HepG2 (cell line): ENCODE results near the gene EEIG1. TPM values are rescaled to one million over a fixed set of nuclear protein-coding genes. Genes with fewer than 3 reads are reported as not detected.
A peak's percentile ranks its signal among the peaks of the same experiment; 100 is the strongest.

Experiments used
- ATF7-NPFF ChIP-seq: sonication (generic); formaldehyde crosslinking; IDR thresholded peaks from 2 replicates; pipeline ENCODE4 v1.8.1; 2023; ENCODE audit warnings: mild to moderate bottlenecking, low read depth, missing genetic modification reagents, moderate library complexity
- FOXK1 ChIP-seq: sonication (generic); formaldehyde crosslinking; IDR thresholded peaks from 2 replicates; pipeline ENCODE4 v1.4.0; 2020; ENCODE audit warnings: low read depth, missing genetic modification reagents, borderline replicate concordance
- POLR2AphosphoS5 ChIP-seq: IDR thresholded peaks from 2 replicates; pipeline ENCODE4 v1.6.1; 2012; ENCODE audit warnings: low read depth, low read length
- RBFOX2 ChIP-seq: fragments of 200-400 bp; formaldehyde crosslinking; IDR thresholded peaks from 2 replicates; pipeline ENCODE4 v1.6.1; 2017; ENCODE audit warnings: low read depth, mild to moderate bottlenecking, low read length
- THAP11 ChIP-seq: IDR thresholded peaks from 2 replicates; pipeline ENCODE4 v1.6.1; 2016; ENCODE audit warnings: missing biosample characterization, missing genetic modification reagents
- ZNF672 ChIP-seq: sonication (generic); formaldehyde crosslinking; IDR thresholded peaks from 2 replicates; pipeline ENCODE4 v1.8.1; 2022; ENCODE audit warnings: missing genetic modification reagents
- polyA plus RNA-seq, 8 experiments: library from polyadenylated mRNA; depleted of rRNA in 3 of 8; stranded (reverse) in 7 of 8; unstranded in 1 of 8; fragments of >200 nt; fragmentation: Illumina TruSeq in 4 of 8; extraction: Trizol in 4 of 8; gene quantifications; 2 replicates each; pipeline versions ENCODE4 v1.2.1 to v1.2.3, GENCODE V29; 2011 to 2016; ENCODE audit warnings: low read depth in 4 of 8, missing spikeins in 1 of 8, mixed read lengths in 1 of 8; ENCODE audit not compliant: insufficient read depth in 1 of 8
- total RNA-seq, 5 experiments: library from RNA; depleted of rRNA; stranded (reverse); fragments of >200 nt; fragmentation: Illumina TruSeq; extraction: Trizol; gene quantifications; 2 replicates each; pipeline ENCODE4 v1.2.3, GENCODE V29; 2016; ENCODE audit warnings: low read depth in 1 of 5
- TF ChIP-seq, protein P1 (sequence below): sonication (generic); formaldehyde crosslinking; IDR thresholded peaks from 2 replicates; pipeline ENCODE4 v1.4.0; 2020; ENCODE audit warnings: missing genetic modification reagents
- TF ChIP-seq, protein P2 (sequence below): sonication (generic); formaldehyde crosslinking; IDR thresholded peaks from 2 replicates; pipeline ENCODE4 v1.9.0; 2021; ENCODE audit warnings: missing genetic modification reagents, mild to moderate bottlenecking, borderline replicate concordance
- TF ChIP-seq, protein P3 (sequence below): sonication (generic); formaldehyde crosslinking; IDR thresholded peaks from 2 replicates; pipeline ENCODE4 v1.8.1; 2023; ENCODE audit warnings: missing genetic modification reagents, inconsistent platforms, borderline replicate concordance
- TF ChIP-seq, protein P4 (sequence below): sonication (generic); formaldehyde crosslinking; conservative IDR thresholded peaks from 2 replicates; pipeline ENCODE4 v1.4.0; 2020; ENCODE audit warnings: missing genetic modification reagents
- TF ChIP-seq, protein P5 (sequence below): IDR thresholded peaks from 2 replicates; pipeline ENCODE4 v1.6.1; 2016; ENCODE audit warnings: low read depth, control low read depth
- TF ChIP-seq, protein P6 (sequence below): sonication (generic); formaldehyde crosslinking; IDR thresholded peaks from 2 replicates; pipeline ENCODE4 v1.5.0; 2020; ENCODE audit warnings: mild to moderate bottlenecking, missing genetic modification reagents, borderline replicate concordance

EEIG1 gene
- total and polyA plus RNA-seq, 2 of the 13 experiments (the other 11 are each of a cell fraction or from before 2014, with no cell fraction given), result 16.6 to 25.2 TPM

DNA sequence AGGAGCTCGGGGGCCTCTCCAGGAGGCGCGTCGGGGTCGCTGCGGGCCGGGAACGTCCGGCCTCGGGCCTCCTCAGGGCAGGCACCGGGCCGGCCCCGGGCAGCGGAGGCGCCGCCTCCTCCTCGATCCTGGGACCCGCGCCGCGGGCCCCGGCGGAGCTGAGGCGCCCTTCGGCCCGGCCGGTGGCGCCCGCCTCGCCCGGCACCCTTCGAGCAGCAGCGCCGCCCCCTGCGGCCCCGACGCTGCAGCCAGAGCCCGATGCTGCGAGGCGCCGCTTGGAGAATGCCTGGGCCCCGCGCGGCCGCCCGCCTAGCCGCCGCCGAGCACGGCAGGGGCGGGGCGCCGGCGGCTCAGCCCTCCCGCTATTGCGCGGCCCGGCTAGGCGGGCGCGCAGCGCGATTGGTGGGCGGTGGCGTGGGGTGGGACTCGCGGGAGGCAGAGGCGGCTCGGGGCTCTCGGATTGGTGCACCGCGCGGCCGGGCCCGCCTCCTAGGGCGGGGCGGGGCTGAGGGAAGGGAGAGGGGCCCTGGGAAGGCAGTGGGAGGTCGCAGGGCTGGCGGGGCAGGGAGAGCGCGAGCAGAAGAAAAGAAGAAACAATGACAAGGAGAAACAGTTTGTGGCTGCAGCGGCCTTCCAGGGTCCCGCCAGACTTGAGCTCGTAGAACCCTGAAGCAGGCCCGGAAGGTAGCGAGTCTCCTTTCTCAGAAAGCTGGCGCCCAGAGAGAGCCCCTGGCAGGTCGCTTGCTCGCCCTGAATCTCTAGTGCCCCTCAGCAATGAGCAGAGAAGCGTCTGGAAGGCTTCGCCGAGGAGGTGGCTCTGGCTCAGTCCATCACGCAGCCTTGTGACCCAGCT, at the start of gene EEIG1 (continued):
- TF ChIP-seq, protein P1, sequence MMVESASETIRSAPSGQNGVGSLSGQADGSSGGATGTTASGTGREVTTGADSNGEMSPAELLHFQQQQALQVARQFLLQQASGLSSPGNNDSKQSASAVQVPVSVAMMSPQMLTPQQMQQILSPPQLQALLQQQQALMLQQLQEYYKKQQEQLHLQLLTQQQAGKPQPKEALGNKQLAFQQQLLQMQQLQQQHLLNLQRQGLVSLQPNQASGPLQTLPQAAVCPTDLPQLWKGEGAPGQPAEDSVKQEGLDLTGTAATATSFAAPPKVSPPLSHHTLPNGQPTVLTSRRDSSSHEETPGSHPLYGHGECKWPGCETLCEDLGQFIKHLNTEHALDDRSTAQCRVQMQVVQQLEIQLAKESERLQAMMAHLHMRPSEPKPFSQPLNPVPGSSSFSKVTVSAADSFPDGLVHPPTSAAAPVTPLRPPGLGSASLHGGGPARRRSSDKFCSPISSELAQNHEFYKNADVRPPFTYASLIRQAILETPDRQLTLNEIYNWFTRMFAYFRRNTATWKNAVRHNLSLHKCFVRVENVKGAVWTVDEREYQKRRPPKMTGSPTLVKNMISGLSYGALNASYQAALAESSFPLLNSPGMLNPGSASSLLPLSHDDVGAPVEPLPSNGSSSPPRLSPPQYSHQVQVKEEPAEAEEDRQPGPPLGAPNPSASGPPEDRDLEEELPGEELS (CRISPR knock-in tag), result no peak
- TF ChIP-seq, protein P2, sequence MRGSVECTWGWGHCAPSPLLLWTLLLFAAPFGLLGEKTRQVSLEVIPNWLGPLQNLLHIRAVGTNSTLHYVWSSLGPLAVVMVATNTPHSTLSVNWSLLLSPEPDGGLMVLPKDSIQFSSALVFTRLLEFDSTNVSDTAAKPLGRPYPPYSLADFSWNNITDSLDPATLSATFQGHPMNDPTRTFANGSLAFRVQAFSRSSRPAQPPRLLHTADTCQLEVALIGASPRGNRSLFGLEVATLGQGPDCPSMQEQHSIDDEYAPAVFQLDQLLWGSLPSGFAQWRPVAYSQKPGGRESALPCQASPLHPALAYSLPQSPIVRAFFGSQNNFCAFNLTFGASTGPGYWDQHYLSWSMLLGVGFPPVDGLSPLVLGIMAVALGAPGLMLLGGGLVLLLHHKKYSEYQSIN, result no peak
- TF ChIP-seq THAP11 (peak; percentile 46), POLR2AphosphoS5 (peak; percentile 85), RBFOX2 (peak; percentile 65), ZNF672 (CRISPR knock-in tag) (no peak), ATF7-NPFF (CRISPR knock-in tag) (0 out of 2 replicates have a peak, but pooled peaks have one; percentile 48), FOXK1 (CRISPR knock-in tag) (0 out of 2 replicates have a peak, but pooled peaks have one; percentile 27)
- TF ChIP-seq, protein P3, sequence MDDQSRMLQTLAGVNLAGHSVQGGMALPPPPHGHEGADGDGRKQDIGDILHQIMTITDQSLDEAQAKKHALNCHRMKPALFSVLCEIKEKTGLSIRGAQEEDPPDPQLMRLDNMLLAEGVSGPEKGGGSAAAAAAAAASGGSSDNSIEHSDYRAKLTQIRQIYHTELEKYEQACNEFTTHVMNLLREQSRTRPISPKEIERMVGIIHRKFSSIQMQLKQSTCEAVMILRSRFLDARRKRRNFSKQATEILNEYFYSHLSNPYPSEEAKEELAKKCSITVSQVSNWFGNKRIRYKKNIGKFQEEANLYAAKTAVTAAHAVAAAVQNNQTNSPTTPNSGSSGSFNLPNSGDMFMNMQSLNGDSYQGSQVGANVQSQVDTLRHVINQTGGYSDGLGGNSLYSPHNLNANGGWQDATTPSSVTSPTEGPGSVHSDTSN (CRISPR knock-in tag), result 0 out of 2 replicates have a peak, but pooled peaks have one; percentile 72
- TF ChIP-seq, protein P4, sequence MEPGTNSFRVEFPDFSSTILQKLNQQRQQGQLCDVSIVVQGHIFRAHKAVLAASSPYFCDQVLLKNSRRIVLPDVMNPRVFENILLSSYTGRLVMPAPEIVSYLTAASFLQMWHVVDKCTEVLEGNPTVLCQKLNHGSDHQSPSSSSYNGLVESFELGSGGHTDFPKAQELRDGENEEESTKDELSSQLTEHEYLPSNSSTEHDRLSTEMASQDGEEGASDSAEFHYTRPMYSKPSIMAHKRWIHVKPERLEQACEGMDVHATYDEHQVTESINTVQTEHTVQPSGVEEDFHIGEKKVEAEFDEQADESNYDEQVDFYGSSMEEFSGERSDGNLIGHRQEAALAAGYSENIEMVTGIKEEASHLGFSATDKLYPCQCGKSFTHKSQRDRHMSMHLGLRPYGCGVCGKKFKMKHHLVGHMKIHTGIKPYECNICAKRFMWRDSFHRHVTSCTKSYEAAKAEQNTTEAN (CRISPR knock-in tag), result 0 out of 2 replicates have a peak, but pooled peaks have one; percentile 59
- TF ChIP-seq, protein P5, sequence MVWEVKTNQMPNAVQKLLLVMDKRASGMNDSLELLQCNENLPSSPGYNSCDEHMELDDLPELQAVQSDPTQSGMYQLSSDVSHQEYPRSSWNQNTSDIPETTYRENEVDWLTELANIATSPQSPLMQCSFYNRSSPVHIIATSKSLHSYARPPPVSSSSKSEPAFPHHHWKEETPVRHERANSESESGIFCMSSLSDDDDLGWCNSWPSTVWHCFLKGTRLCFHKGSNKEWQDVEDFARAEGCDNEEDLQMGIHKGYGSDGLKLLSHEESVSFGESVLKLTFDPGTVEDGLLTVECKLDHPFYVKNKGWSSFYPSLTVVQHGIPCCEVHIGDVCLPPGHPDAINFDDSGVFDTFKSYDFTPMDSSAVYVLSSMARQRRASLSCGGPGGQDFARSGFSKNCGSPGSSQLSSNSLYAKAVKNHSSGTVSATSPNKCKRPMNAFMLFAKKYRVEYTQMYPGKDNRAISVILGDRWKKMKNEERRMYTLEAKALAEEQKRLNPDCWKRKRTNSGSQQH (CRISPR knock-in tag), result peak; percentile 40; the same call in 1 of the 2 replicates
- TF ChIP-seq, protein P6, sequence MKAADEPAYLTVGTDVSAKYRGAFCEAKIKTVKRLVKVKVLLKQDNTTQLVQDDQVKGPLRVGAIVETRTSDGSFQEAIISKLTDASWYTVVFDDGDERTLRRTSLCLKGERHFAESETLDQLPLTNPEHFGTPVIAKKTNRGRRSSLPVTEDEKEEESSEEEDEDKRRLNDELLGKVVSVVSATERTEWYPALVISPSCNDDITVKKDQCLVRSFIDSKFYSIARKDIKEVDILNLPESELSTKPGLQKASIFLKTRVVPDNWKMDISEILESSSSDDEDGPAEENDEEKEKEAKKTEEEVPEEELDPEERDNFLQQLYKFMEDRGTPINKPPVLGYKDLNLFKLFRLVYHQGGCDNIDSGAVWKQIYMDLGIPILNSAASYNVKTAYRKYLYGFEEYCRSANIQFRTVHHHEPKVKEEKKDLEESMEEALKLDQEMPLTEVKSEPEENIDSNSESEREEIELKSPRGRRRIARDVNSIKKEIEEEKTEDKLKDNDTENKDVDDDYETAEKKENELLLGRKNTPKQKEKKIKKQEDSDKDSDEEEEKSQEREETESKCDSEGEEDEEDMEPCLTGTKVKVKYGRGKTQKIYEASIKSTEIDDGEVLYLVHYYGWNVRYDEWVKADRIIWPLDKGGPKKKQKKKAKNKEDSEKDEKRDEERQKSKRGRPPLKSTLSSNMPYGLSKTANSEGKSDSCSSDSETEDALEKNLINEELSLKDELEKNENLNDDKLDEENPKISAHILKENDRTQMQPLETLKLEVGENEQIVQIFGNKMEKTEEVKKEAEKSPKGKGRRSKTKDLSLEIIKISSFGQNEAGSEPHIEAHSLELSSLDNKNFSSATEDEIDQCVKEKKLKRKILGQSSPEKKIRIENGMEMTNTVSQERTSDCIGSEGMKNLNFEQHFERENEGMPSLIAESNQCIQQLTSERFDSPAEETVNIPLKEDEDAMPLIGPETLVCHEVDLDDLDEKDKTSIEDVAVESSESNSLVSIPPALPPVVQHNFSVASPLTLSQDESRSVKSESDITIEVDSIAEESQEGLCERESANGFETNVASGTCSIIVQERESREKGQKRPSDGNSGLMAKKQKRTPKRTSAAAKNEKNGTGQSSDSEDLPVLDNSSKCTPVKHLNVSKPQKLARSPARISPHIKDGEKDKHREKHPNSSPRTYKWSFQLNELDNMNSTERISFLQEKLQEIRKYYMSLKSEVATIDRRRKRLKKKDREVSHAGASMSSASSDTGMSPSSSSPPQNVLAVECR, result peak; percentile 3; the same call in 1 of the 2 replicates
